Central memory CD4-positive, alpha-beta T cell (primary cell): ENCODE results near the gene MLEC.
"Not testable (repeated sequence)": the region's sequence is repeated elsewhere in the genome, so short reads cannot be mapped to it uniquely, and the experiment has no call there.

ENCODE experiments used
- DNase-seq: peaks from one replicate; pipeline ENCODE4 v3.0.0; 2022

MLEC gene

GRCh38 chr12:120724720-120725119 lies 37.8 kb downstream of the MLEC start:
- no peak for DNase-seq

GRCh38 chr12:120725151-120725658 lies 38.3 kb downstream of the MLEC start:
- no peak for DNase-seq

- DNase-seq = peak; percentile 82
Observed at GRCh38 chr12:120725659-120726509, 38.9 kb downstream of the MLEC start, which contains the start of gene ACADS. ACADS (plus strand) TSS chr12:120725826; CDS start chr12:120725886, 60 bp downstream.

GRCh38 chr12:120726510-120726793 lies 39.5 kb downstream of the MLEC start:
- no peak for DNase-seq

- no peak for DNase-seq
Observed at GRCh38 chr12:120726961-120727360, 40.0 kb downstream of the MLEC start.

- not testable (repeated sequence) for DNase-seq
Observed at GRCh38 chr12:120732198-120732597, 45.2 kb downstream of the MLEC start.

- no peak for DNase-seq
Observed at GRCh38 chr12:120733574-120733973, 46.6 kb downstream of the MLEC start.

GRCh38 chr12:120734210-120734609 lies 47.3 kb downstream of the MLEC start:
- no peak for DNase-seq

GRCh38 chr12:120735181-120735580 lies 48.2 kb downstream of the MLEC start:
- no peak for DNase-seq

- no peak for DNase-seq
Observed at GRCh38 chr12:120736404-120737331, 49.7 kb downstream of the MLEC start.

GRCh38 chr12:120737557-120738251 lies 50.8 kb downstream of the MLEC start:
- DNase-seq = no peak

- DNase-seq = no peak
Observed at GRCh38 chr12:120738252-120739030, 51.5 kb downstream of the MLEC start.

GRCh38 chr12:120739031-120739762 lies 52.2 kb downstream of the MLEC start:
- DNase-seq = no peak

GRCh38 chr12:120739821-120740613 lies 53.1 kb downstream of the MLEC start:
- DNase-seq = no peak

- DNase-seq = no peak
Observed at GRCh38 chr12:120740871-120741270, 53.9 kb downstream of the MLEC start.

GRCh38 chr12:120741476-120742421 lies 54.8 kb downstream of the MLEC start:
- DNase-seq = no peak

GRCh38 chr12:120744922-120745493 lies 58.1 kb downstream of the MLEC start:
- DNase-seq = no peak

- DNase-seq = no peak
Observed at GRCh38 chr12:120748242-120748641, 61.3 kb downstream of the MLEC start.

GRCh38 chr12:120749256-120749655 lies 62.3 kb downstream of the MLEC start:
- DNase-seq = no peak
